Osteocyte (in vitro differentiated cells): ENCODE measurements around the gene TNS1. TPM values are rescaled to one million over a fixed set of nuclear protein-coding genes. Genes with fewer than 3 reads are reported as not detected.

ENCODE experiments used
- DNase-seq: peaks from one replicate; pipeline ENCODE4 v3.0.0; 2021; ENCODE audit warnings: mixed read lengths; ENCODE audit not compliant: unreplicated experiment; ENCODE audit errors: extremely low spot score
- H3K27ac Mint-ChIP-seq: one replicate; pipeline ENCODE4 v1.8.0; 2021; ENCODE audit warnings: mild to moderate bottlenecking, mixed read lengths; ENCODE audit not compliant: unreplicated experiment
- H3K27me3 Mint-ChIP-seq: one replicate; pipeline ENCODE4 v1.8.0; 2021; ENCODE audit warnings: mixed read lengths; ENCODE audit not compliant: unreplicated experiment
- H3K36me3 Mint-ChIP-seq: one replicate; pipeline ENCODE4 v1.8.0; 2021; ENCODE audit warnings: mixed read lengths; ENCODE audit not compliant: unreplicated experiment
- H3K4me1 Mint-ChIP-seq: one replicate; pipeline ENCODE4 v1.8.0; 2021; ENCODE audit warnings: mixed read lengths; ENCODE audit not compliant: unreplicated experiment
- H3K4me3 Mint-ChIP-seq: one replicate; pipeline ENCODE4 v1.8.0; 2021; ENCODE audit warnings: mild to moderate bottlenecking, moderate library complexity, mixed read lengths; ENCODE audit not compliant: unreplicated experiment
- H3K9me3 Mint-ChIP-seq: one replicate; pipeline ENCODE4 v1.8.0; 2021; ENCODE audit warnings: mixed read lengths; ENCODE audit not compliant: unreplicated experiment
- CTCF ChIP-seq: fragments of 200-600 bp; sonication (generic); IDR thresholded peaks from 2 replicates; pipeline ENCODE4 v1.5.0; 2021; ENCODE audit warnings: antibody characterized with exemption, mild to moderate bottlenecking, moderate library complexity
- total RNA-seq: library from RNA; stranded (reverse); gene quantifications from 2 replicates; pipeline ENCODE4 v1.2.1, GENCODE V29; 2021

TNS1 gene
- total RNA-seq, 1 donor from 2014 or later = 80.8 TPM

- no peaks in the 10 kb centered on the region for H3K36me3 Mint-ChIP-seq
- H3K4me3 Mint-ChIP-seq = no peak overlapping the region
- TF ChIP-seq CTCF = no peak
- H3K4me1 Mint-ChIP-seq = peaks cover 65% of the 10 kb centered on the region
- H3K27me3 Mint-ChIP-seq = no peaks in the 10 kb centered on the region
- no peaks in the 10 kb centered on the region for H3K9me3 Mint-ChIP-seq
- H3K27ac Mint-ChIP-seq = peak overlapping the region; percentile 67
- no peak for DNase-seq
Observed at GRCh38 chr2:217944366-217944765, 58.4 kb downstream of the TNS1 start.

GRCh38 chr2:217943446-217944321 is 59.1 kb downstream of the TNS1 start:
- Mint-ChIP-seq H3K27ac (peak overlapping the region; percentile 70), H3K4me3 (peak overlapping the region; percentile 70), H3K4me1 (peaks cover 62% of the 10 kb centered on the region), H3K36me3 (no peaks in the 10 kb centered on the region), H3K27me3 (no peaks in the 10 kb centered on the region), H3K9me3 (no peaks in the 10 kb centered on the region)
- TF ChIP-seq CTCF = peak; percentile 49
- DNase-seq = no peak

GRCh38 chr2:217942731-217943335 is 60.0 kb downstream of the TNS1 start:
- no peak for TF ChIP-seq CTCF
- Mint-ChIP-seq H3K36me3 (no peaks in the 10 kb centered on the region), H3K27ac (no peak overlapping the region), H3K4me3 (peak overlapping the region; percentile 70), H3K4me1 (peaks cover 63% of the 10 kb centered on the region), H3K27me3 (no peaks in the 10 kb centered on the region), H3K9me3 (no peaks in the 10 kb centered on the region)
- DNase-seq = no peak

GRCh38 chr2:217941886-217942728 is 60.7 kb downstream of the TNS1 start:
- no peaks in the 10 kb centered on the region for H3K36me3 Mint-ChIP-seq
- peak overlapping the region; percentile 27 for H3K4me3 Mint-ChIP-seq
- H3K9me3 Mint-ChIP-seq = no peaks in the 10 kb centered on the region
- H3K27me3 Mint-ChIP-seq = no peaks in the 10 kb centered on the region
- H3K4me1 Mint-ChIP-seq = peaks cover 65% of the 10 kb centered on the region
- DNase-seq = no peak
- TF ChIP-seq CTCF = no peak
- no peak overlapping the region for H3K27ac Mint-ChIP-seq
